ENCODE data around the gene PLPP4.

PLPP4 gene

GRCh38 chr10:120601999-120602398 lies 145.0 kb downstream of the PLPP4 start:
- in situ Hi-C loops (cut with HindIII; ENCODE audit: low pct_unique_long_range_greater_than_20kb, low sequenced_read_pairs), result no loop called here
- TF ChIP-seq JUND (IDR thresholded peaks at IDR 0.05; ENCODE audit: low read depth), result no peak
- no peak for DNase-seq (ENCODE audit: low read depth in 1 of 2, low spot score in 1 of 2)

GRCh38 chr10:120605410-120605809 lies 148.4 kb downstream of the PLPP4 start:
- in situ Hi-C loops (cut with HindIII; ENCODE audit: low pct_unique_long_range_greater_than_20kb, low sequenced_read_pairs), result no loop called here
- DNase-seq (ENCODE audit: low read depth in 1 of 2, low spot score in 1 of 2), result no peak
- TF ChIP-seq JUND (IDR thresholded peaks at IDR 0.05; ENCODE audit: low read depth), result no peak

GRCh38 chr10:120606051-120606764 lies 149.2 kb downstream of the PLPP4 start:
- in situ Hi-C loops (cut with HindIII; ENCODE audit: low pct_unique_long_range_greater_than_20kb, low sequenced_read_pairs), result no loop called here
- no peak for TF ChIP-seq JUND (IDR thresholded peaks at IDR 0.05; ENCODE audit: low read depth)
- no peak for DNase-seq (ENCODE audit: low read depth in 1 of 2, low spot score in 1 of 2)

DNA sequence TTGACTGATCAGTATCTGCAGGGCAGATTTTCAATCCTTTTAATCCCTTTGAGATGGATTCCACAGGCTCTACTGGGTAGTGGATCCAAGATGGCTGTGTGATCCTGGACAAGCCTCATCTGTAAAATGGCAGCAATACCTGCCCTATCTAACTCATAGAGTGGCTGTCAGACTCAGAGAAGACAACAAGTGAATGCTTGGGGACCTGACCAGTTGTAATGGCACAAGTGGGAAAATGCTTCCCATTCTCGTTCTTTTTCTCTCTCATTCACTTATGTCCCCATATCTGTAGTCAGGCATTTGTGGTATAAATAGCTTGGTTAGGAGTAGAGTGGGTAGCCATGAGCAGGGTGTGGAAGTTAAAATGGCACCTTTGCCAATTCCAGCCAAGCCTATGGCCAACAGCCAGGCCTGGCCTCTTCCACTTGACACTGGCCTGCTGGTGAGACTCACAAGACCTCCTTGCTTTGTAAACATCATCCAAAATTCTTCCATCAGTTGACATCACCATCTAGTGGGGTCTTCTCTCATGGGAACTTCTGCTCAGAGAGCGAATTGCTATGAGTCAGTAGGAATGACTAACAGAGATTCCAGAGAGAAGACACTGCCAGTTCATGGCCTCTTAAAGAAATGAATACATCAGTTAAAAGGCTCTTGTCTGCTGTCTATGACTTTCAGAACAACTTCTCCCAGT lies 150.1 kb downstream of the PLPP4 start:
- in situ Hi-C loops (cut with HindIII; ENCODE audit: low pct_unique_long_range_greater_than_20kb, low sequenced_read_pairs), result no loop called here
- no peak for DNase-seq (ENCODE audit: low read depth in 1 of 2, low spot score in 1 of 2)
- TF ChIP-seq JUND (IDR thresholded peaks at IDR 0.05; ENCODE audit: low read depth), result no peak

GRCh38 chr10:120607710-120608703 lies 151.0 kb downstream of the PLPP4 start:
- in situ Hi-C loops (cut with HindIII; ENCODE audit: low pct_unique_long_range_greater_than_20kb, low sequenced_read_pairs), result no loop called here
- no peak for TF ChIP-seq JUND (IDR thresholded peaks at IDR 0.05; ENCODE audit: low read depth)
- no peak for DNase-seq (ENCODE audit: low read depth in 1 of 2, low spot score in 1 of 2)

- TF ChIP-seq JUND (IDR thresholded peaks at IDR 0.05; ENCODE audit: low read depth), result no peak
- in situ Hi-C loops (cut with HindIII; ENCODE audit: low pct_unique_long_range_greater_than_20kb, low sequenced_read_pairs), result no loop called here
Observed at GRCh38 chr10:120609006-120609405, 152.0 kb downstream of the PLPP4 start.

GRCh38 chr10:120610791-120611190 lies 153.8 kb downstream of the PLPP4 start:
- DNase-seq (ENCODE audit: low read depth in 1 of 2, low spot score in 1 of 2), result no peak
- no peak for TF ChIP-seq JUND (IDR thresholded peaks at IDR 0.05; ENCODE audit: low read depth)
- in situ Hi-C loops (cut with HindIII; ENCODE audit: low pct_unique_long_range_greater_than_20kb, low sequenced_read_pairs), result no loop called here

More at GRCh38 chr10:120609006-120609405, 152.0 kb downstream of the PLPP4 start:
- DNase-seq (ENCODE audit: low read depth in 1 of 2, low spot score in 1 of 2), result no peak

- no peak for TF ChIP-seq JUND (IDR thresholded peaks at IDR 0.05; ENCODE audit: low read depth)
- in situ Hi-C loops (cut with HindIII; ENCODE audit: low pct_unique_long_range_greater_than_20kb, low sequenced_read_pairs), result no loop called here
- DNase-seq (ENCODE audit: low read depth in 1 of 2, low spot score in 1 of 2), result no peak
Observed at GRCh38 chr10:120612756-120613155, 155.7 kb downstream of the PLPP4 start.

DNA sequence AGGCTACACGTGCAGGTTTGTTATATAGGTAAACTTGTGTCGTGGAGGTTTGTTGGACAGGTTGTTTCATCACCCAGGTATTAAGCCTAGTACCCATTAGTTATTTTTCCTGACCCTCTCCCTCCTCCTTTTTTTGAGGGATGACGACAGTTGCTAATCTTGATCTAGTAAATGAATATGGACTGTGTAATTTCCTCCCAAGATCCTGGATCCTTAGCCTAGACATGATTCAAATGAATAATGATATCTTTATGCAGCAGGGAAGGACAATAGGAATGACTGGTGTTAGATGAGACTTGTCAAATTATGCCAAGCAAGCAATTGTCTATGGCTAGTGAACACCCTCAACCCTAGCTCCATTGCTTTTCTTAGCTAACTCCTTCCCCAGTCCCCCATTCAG lies 156.2 kb downstream of the PLPP4 start:
- in situ Hi-C loops (cut with HindIII; ENCODE audit: low pct_unique_long_range_greater_than_20kb, low sequenced_read_pairs), result no loop called here
- DNase-seq (ENCODE audit: low read depth in 1 of 2, low spot score in 1 of 2), result no peak
- no peak for TF ChIP-seq JUND (IDR thresholded peaks at IDR 0.05; ENCODE audit: low read depth)

DNA sequence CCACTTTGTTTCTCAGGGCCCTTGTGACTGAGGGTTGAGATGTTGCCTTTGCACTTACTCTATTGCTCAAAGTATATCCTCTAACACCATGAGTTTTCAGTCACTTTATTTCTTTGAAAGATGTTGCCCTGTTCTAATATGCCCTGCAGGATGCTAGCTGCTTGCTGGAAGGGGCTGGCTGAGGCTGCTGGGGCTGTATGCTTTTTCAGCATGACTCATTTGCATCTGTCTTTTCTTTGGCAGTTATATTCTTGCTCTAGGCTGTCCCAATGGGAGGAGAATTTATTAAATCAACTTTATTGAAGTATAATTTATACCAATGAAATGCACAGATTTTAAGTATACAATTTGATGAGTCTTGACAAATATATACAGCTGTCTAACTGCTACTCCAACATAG lies 157.7 kb downstream of the PLPP4 start:
- in situ Hi-C loops (cut with HindIII; ENCODE audit: low pct_unique_long_range_greater_than_20kb, low sequenced_read_pairs), result no loop called here
- no peak for DNase-seq (ENCODE audit: low read depth in 1 of 2, low spot score in 1 of 2)
- TF ChIP-seq JUND (IDR thresholded peaks at IDR 0.05; ENCODE audit: low read depth), result no peak

- DNase-seq (ENCODE audit: low read depth in 1 of 2, low spot score in 1 of 2), result no peak
- in situ Hi-C loops (cut with HindIII; ENCODE audit: low pct_unique_long_range_greater_than_20kb, low sequenced_read_pairs), result no loop called here
- TF ChIP-seq JUND (IDR thresholded peaks at IDR 0.05; ENCODE audit: low read depth), result no peak
Observed at GRCh38 chr10:120616311-120616911, 159.4 kb downstream of the PLPP4 start.

GRCh38 chr10:120628197-120628596 lies 171.2 kb downstream of the PLPP4 start:
- no peak for TF ChIP-seq JUND (IDR thresholded peaks at IDR 0.05; ENCODE audit: low read depth)
- no peak for DNase-seq (ENCODE audit: low read depth in 1 of 2, low spot score in 1 of 2)
- in situ Hi-C loops (cut with HindIII; ENCODE audit: low pct_unique_long_range_greater_than_20kb, low sequenced_read_pairs), result no loop called here
